ENCODE measurements around the gene CIRBP.
A peak's percentile ranks its signal among the peaks of the same experiment; 100 is the strongest.
"Not testable (repeated sequence)": the region's sequence is repeated elsewhere in the genome, so short reads cannot be mapped to it uniquely, and the experiment has no call there.

The CIRBP gene

DNA sequence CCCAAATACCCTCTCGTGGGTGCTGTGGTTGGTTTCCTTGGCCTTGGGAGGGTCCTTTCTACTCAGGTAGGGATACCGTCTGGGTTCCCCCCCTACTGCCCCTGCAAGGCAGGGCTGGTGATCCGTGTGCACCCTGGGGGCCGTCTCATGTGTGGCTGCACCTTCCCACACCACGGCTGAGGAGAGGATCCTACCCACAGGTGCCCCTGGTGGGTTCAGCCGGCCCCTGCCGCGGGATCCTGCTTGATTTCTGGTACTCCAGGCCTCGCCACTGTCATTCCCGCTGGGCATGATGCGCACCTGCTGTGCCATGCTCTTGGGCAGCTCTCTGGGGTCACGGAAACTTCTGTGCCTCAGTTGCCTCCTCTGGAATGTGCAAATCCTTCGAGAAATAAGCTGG is 47.3 kb downstream of the CIRBP start:
- no peaks in the 10 kb centered on the region for H3K9me3 ChIP-seq (ENCODE audit: insufficient read depth, low read depth, low read length)
- H3K4me3 ChIP-seq (ENCODE audit: low read length): no peak overlapping the region
- no peaks in the 10 kb centered on the region for H3K4me1 ChIP-seq (ENCODE audit: insufficient read depth, low read length)
- H3K36me3 ChIP-seq (ENCODE audit: insufficient read depth, low read length): no peaks in the 10 kb centered on the region
- WGBS: 83% methylated on average over 13 of the region's 13 CpGs
- H3K27ac ChIP-seq (ENCODE audit: low read depth, low read length): no peak overlapping the region
- H3K27me3 ChIP-seq (ENCODE audit: insufficient read depth, low read length): peaks cover 11% of the 10 kb centered on the region
- H3K9ac ChIP-seq (ENCODE audit: low read depth, low read length): no peak overlapping the region

DNA sequence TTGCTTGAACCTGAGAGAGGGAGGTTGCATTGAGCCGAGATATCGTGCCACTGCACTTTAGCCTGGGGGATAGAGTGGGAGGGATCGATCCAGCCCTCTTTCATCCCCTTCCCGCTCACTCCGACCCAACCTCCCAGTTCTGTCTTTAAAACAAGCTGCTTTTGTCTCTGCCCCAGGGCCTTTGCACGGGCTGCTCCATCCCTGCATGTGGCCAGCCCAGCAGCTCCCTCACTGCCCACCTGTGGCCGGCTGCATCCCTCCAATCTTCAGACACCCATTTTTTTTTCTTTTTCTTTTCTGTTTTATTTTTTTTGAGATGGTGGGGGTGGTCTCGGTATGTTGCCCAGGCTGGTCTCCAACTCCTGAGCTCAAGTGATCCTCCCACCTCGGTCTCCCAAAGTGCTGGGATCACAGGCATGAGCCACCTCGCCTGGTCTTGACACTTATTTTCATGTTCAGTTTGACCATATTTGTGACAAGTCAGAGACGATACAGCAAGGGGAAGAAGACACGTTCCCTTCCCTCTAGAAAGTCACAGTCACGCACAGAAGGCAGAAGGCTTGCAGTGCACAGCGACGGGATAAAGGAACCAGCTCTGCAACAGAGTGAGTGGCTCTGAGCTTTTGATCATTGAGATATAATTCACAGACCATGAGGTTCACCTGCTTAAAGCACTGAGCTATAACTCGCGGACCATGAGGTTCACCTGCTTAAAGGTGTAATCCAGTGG is 48.3 kb downstream of the CIRBP start:
- Histone ChIP-seq H3K9me3 (ENCODE audit: insufficient read depth, low read depth, low read length) (no peaks in the 10 kb centered on the region), H3K27me3 (ENCODE audit: insufficient read depth, low read length) (peaks cover 11% of the 10 kb centered on the region), H3K4me1 (ENCODE audit: insufficient read depth, low read length) (no peaks in the 10 kb centered on the region), H3K9ac (ENCODE audit: low read depth, low read length) (no peak overlapping the region), H3K4me3 (ENCODE audit: low read length) (no peak overlapping the region), H3K36me3 (ENCODE audit: insufficient read depth, low read length) (no peaks in the 10 kb centered on the region), H3K27ac (ENCODE audit: low read depth, low read length) (no peak overlapping the region)
- WGBS: 86% methylated on average over 17 of the region's 17 CpGs

DNA sequence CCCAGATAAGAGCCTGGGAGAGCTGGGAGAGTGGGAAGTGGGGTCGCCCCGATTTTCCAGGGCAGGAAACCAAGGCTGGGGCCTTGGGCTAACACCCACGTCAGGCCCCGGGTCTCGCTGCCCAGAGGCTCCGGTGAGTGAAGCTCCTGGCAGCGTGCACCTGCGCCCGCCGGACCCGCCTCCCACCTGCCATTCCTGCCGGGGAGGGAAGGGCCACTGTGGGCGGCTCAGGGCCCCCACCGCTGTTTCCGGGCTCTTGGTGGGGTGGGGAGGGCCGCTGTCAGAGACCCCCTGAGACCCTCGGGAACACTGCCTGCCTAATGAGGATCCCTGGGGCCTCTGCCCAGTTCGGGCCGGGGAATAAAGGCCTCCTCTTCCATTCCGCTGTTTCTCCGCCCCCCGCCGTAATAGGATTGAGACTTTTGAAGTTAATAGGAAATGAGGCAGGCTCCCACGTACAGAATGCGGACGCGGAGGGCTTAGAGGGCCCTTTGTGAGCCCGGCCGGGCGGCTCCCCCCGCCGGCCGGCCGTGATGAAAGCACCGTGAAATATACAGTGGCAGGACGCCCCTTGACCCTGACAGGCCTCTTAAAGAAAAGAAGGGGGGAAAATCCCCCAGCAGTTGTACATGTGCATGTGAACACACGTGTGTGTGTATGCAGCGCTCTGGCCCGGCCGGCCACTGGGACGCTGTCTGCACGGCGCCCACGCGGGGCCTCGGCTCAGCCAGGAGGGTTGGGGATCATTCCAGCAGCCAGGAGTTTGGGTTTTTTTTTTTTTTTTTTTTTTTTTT is 49.7 kb downstream of the CIRBP start:
- no peaks in the 10 kb centered on the region for H3K9me3 ChIP-seq (ENCODE audit: insufficient read depth, low read depth, low read length)
- peaks cover 15% of the 10 kb centered on the region for H3K27me3 ChIP-seq (ENCODE audit: insufficient read depth, low read length)
- no peak overlapping the region for H3K27ac ChIP-seq (ENCODE audit: low read depth, low read length)
- H3K9ac ChIP-seq (ENCODE audit: low read depth, low read length): no peak overlapping the region
- no peaks in the 10 kb centered on the region for H3K36me3 ChIP-seq (ENCODE audit: insufficient read depth, low read length)
- no peak overlapping the region for H3K4me3 ChIP-seq (ENCODE audit: low read length)
- H3K4me1 ChIP-seq (ENCODE audit: insufficient read depth, low read length): no peaks in the 10 kb centered on the region
- WGBS: 78% methylated on average over 46 of the region's 46 CpGs

DNA sequence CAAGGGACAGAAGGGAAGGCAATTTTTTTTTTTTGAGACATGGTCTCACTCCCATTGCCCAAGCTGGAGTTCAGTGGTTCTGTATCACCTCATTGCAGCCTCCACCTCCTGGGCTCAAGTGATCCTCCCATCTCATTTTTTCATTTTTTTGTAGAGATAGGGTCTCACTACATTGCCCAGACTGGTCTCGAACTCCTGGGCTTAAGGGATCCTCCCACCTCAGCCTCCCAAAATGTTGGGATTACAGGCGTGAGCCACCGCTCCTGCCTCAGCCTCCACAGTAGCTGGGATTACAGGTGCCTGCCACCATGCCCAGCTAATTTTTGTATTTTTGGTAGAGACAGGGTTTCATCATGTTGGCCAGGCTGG is 51.1 kb downstream of the CIRBP start:
- peaks cover 15% of the 10 kb centered on the region for H3K27me3 ChIP-seq (ENCODE audit: insufficient read depth, low read length)
- not testable (repeated sequence) for H3K9ac ChIP-seq (ENCODE audit: low read depth, low read length); H3K4me3 ChIP-seq (ENCODE audit: low read length); H3K27ac ChIP-seq (ENCODE audit: low read depth, low read length); H3K9me3 ChIP-seq (ENCODE audit: insufficient read depth, low read depth, low read length); H3K36me3 ChIP-seq (ENCODE audit: insufficient read depth, low read length); H3K4me1 ChIP-seq (ENCODE audit: insufficient read depth, low read length)
- 97% methylated on average over 3 of the region's 3 CpGs for WGBS

- WGBS: 92% methylated on average over 9 of the region's 9 CpGs
- no peaks in the 10 kb centered on the region for H3K36me3 ChIP-seq (ENCODE audit: insufficient read depth, low read length)
- H3K4me1 ChIP-seq (ENCODE audit: insufficient read depth, low read length): no peaks in the 10 kb centered on the region
- no peaks in the 10 kb centered on the region for H3K9me3 ChIP-seq (ENCODE audit: insufficient read depth, low read depth, low read length)
- H3K27me3 ChIP-seq (ENCODE audit: insufficient read depth, low read length): peaks cover 7% of the 10 kb centered on the region
- no peak overlapping the region for H3K9ac ChIP-seq (ENCODE audit: low read depth, low read length)
- no peak overlapping the region for H3K4me3 ChIP-seq (ENCODE audit: low read length)
- H3K27ac ChIP-seq (ENCODE audit: low read depth, low read length): no peak overlapping the region
Observed at GRCh38 chr19:1321539-1321938, 52.4 kb downstream of the CIRBP start.

GRCh38 chr19:1322198-1322981 is 53.3 kb downstream of the CIRBP start:
- Histone ChIP-seq H3K27me3 (ENCODE audit: insufficient read depth, low read length) (peaks cover 4% of the 10 kb centered on the region), H3K9ac (ENCODE audit: low read depth, low read length) (no peak overlapping the region), H3K4me3 (ENCODE audit: low read length) (no peak overlapping the region), H3K4me1 (ENCODE audit: insufficient read depth, low read length) (no peaks in the 10 kb centered on the region), H3K9me3 (ENCODE audit: insufficient read depth, low read depth, low read length) (no peaks in the 10 kb centered on the region), H3K36me3 (ENCODE audit: insufficient read depth, low read length) (no peaks in the 10 kb centered on the region), H3K27ac (ENCODE audit: low read depth, low read length) (no peak overlapping the region)
- 95% methylated on average over 16 of the region's 16 CpGs for WGBS

- Histone ChIP-seq H3K4me1 (ENCODE audit: insufficient read depth, low read length) (no peaks in the 10 kb centered on the region), H3K9ac (ENCODE audit: low read depth, low read length) (peak overlapping the region; percentile 72; the same call in 1 of the 2 replicates), H3K36me3 (ENCODE audit: insufficient read depth, low read length) (no peaks in the 10 kb centered on the region), H3K4me3 (ENCODE audit: low read length) (peak overlapping the region; percentile 58), H3K9me3 (ENCODE audit: insufficient read depth, low read depth, low read length) (no peaks in the 10 kb centered on the region), H3K27me3 (ENCODE audit: insufficient read depth, low read length) (peaks cover 4% of the 10 kb centered on the region), H3K27ac (ENCODE audit: low read depth, low read length) (no peak overlapping the region)
- WGBS: 81% methylated on average over 11 of the region's 12 CpGs
Observed at GRCh38 chr19:1324249-1324805, 55.2 kb downstream of the CIRBP start.
